GM21515 (cell line): ENCODE data around the gene SLC17A5.
"Not testable (repeated sequence)": the region's sequence is repeated elsewhere in the genome, so short reads cannot be mapped to it uniquely, and the experiment has no call there.

Source experiments
- ATAC-seq: cut with Tn5 transposase; IDR thresholded peaks from one replicate; pipeline ENCODE4 v1.9.1; 2021; ENCODE audit not compliant: unreplicated experiment

SLC17A5 gene

GRCh38 chr6:73623480-73623879 is 30.3 kb downstream of the SLC17A5 start:
- not testable (repeated sequence) for ATAC-seq

GRCh38 chr6:73618082-73618481 is 35.7 kb downstream of the SLC17A5 start:
- not testable (repeated sequence) for ATAC-seq

GRCh38 chr6:73614802-73615201 is 39.0 kb downstream of the SLC17A5 start:
- ATAC-seq = no peak

GRCh38 chr6:73613806-73614536 is 39.8 kb downstream of the SLC17A5 start:
- ATAC-seq = no peak

- ATAC-seq = no peak
These were observed 41.2 kb downstream of the SLC17A5 start for GRCh38 chr6:73612611-73613010.

GRCh38 chr6:73610444-73611275 is 43.1 kb downstream of the SLC17A5 start:
- ATAC-seq = no peak

GRCh38 chr6:73608761-73609160 is 45.0 kb downstream of the SLC17A5 start:
- no peak for ATAC-seq

GRCh38 chr6:73606428-73606827 is 47.4 kb downstream of the SLC17A5 start:
- ATAC-seq = no peak

- no peak for ATAC-seq
These were observed 49.3 kb downstream of the SLC17A5 start for GRCh38 chr6:73604461-73604860.

GRCh38 chr6:73604020-73604419 is 49.8 kb downstream of the SLC17A5 start:
- no peak for ATAC-seq

GRCh38 chr6:73586416-73586974 is 67.3 kb downstream of the SLC17A5 start:
- ATAC-seq = peak; percentile 13

- ATAC-seq = peak; percentile 77
These were observed 68.0 kb downstream of the SLC17A5 start for GRCh38 chr6:73585566-73586415.

- no peak for ATAC-seq
These were observed 72.5 kb downstream of the SLC17A5 start for GRCh38 chr6:73581293-73581692.

- ATAC-seq = peak; percentile 65
These were observed 73.3 kb downstream of the SLC17A5 start for GRCh38 chr6:73580247-73581149.

- ATAC-seq = no peak
These were observed 73.9 kb downstream of the SLC17A5 start for GRCh38 chr6:73579851-73580246.

- no peak for ATAC-seq
These were observed 74.4 kb downstream of the SLC17A5 start for GRCh38 chr6:73579389-73579788.

- ATAC-seq = no peak
These were observed 76.1 kb downstream of the SLC17A5 start for GRCh38 chr6:73577676-73578075.

GRCh38 chr6:73572531-73572930 is 81.3 kb downstream of the SLC17A5 start:
- not testable (repeated sequence) for ATAC-seq

GRCh38 chr6:73571218-73572181 is 82.3 kb downstream of the SLC17A5 start:
- ATAC-seq = not testable (repeated sequence)
